Vagina (tissue), 2 donors: ENCODE measurements around the gene KCNK16. TPM values are rescaled to one million over a fixed set of nuclear protein-coding genes. Genes with fewer than 3 reads are reported as not detected.

Experiments
- DNase-seq, 2 donors: peaks; one replicate each; pipeline ENCODE4 v3.0.0-alpha.2; 2017; ENCODE audit errors: extremely low spot score in 2 of 2
- H3K27ac ChIP-seq: fragments of 200-600 bp; sonication (generic); one replicate; pipeline ENCODE4 v1.5.1; 2019
- H3K27me3 ChIP-seq: fragments of 200-600 bp; sonication (generic); one replicate; pipeline ENCODE4 v1.5.1; 2019
- H3K36me3 ChIP-seq, 2 donors: fragments of 200-600 bp; sonication (generic); one replicate each; pipeline ENCODE4 v1.5.1; 2017 to 2019
- H3K4me1 ChIP-seq: fragments of 200-600 bp; sonication (generic); one replicate; pipeline ENCODE4 v1.5.1; 2019
- H3K4me3 ChIP-seq, 2 donors: fragments of 200-600 bp; sonication (generic); 1 replicate in 1 of 2; 2 replicates in 1 of 2; pipeline ENCODE4 v1.5.1; 2016 to 2019
- H3K9me3 ChIP-seq: fragments of 200-600 bp; sonication (generic); one replicate; pipeline ENCODE4 v1.5.1; 2019
- CTCF ChIP-seq, 3 experiments: fragments of 450-650 bp in 2 of 3; fragments of 200-600 bp in 1 of 3; sonication (generic) in 1 of 3; IDR thresholded peaks; one replicate each; pipeline ENCODE4 v1.5.1; 2017 to 2019; ENCODE audit warnings: antibody characterized with exemption in 3 of 3, mild to moderate bottlenecking in 2 of 3, moderate library complexity in 2 of 3
- POLR2A ChIP-seq, 2 donors: fragments of 450-650 bp; IDR thresholded peaks; one replicate each; pipeline ENCODE4 v1.6.1; 2017; ENCODE audit warnings: antibody characterized with exemption in 2 of 2, mild to moderate bottlenecking in 2 of 2, moderate library complexity in 2 of 2
- POLR2AphosphoS5 ChIP-seq, 2 donors: sonication (generic); formaldehyde crosslinking; IDR thresholded peaks; one replicate each; pipeline ENCODE4 v1.9.0; 2017; ENCODE audit warnings: antibody characterized with exemption in 2 of 2, mild to moderate bottlenecking in 2 of 2, low read depth in 1 of 2; ENCODE audit not compliant: insufficient read depth in 1 of 2
- intact Hi-C: fragments of 100-400 bp; cut with DNase I; formaldehyde crosslinking; loops from one replicate; pipeline ENCODE4 v1.15.1; 2023
- total RNA-seq: library from RNA; depleted of rRNA; stranded (reverse); fragments of >200 nt; gene quantifications from one replicate; pipeline ENCODE4 v1.2.3, GENCODE V29; 2016

KCNK16 gene
- total RNA-seq, 1 donor from 2014 or later = not detected

GRCh38 chr6:39274903-39275302, 47.6 kb downstream of the KCNK16 start:
- Histone ChIP-seq H3K27ac (no peak overlapping the region), H3K36me3 (no peaks in the 10 kb centered on the region), H3K4me3 (no peak overlapping the region), H3K4me1 (no peaks in the 10 kb centered on the region), H3K9me3 (no peaks in the 10 kb centered on the region), H3K27me3 (no peaks in the 10 kb centered on the region)
- no peak for DNase-seq
- intact Hi-C loops = no loop called here
- no peak for TF ChIP-seq POLR2A (IDR thresholded peaks at IDR 0.05)
- no peak for TF ChIP-seq POLR2AphosphoS5 (IDR thresholded peaks at IDR 0.05; ENCODE audit: insufficient read depth in 1 of 2, low read depth in 1 of 2)
- TF ChIP-seq CTCF (IDR thresholded peaks at IDR 0.05) = no peak

GRCh38 chr6:39274471-39274870, 48.0 kb downstream of the KCNK16 start:
- no peak for DNase-seq
- H3K4me1 ChIP-seq = no peaks in the 10 kb centered on the region
- intact Hi-C loops = no loop called here

GRCh38 chr6:39273406-39273821, 49.1 kb downstream of the KCNK16 start:
- no peaks in the 10 kb centered on the region for H3K27me3 ChIP-seq
- no peak overlapping the region for H3K27ac ChIP-seq
- H3K4me1 ChIP-seq = no peaks in the 10 kb centered on the region
- H3K9me3 ChIP-seq = no peaks in the 10 kb centered on the region
- H3K36me3 ChIP-seq = no peaks in the 10 kb centered on the region
- H3K4me3 ChIP-seq = no peak overlapping the region
- TF ChIP-seq CTCF (IDR thresholded peaks at IDR 0.05) (no peak), POLR2AphosphoS5 (IDR thresholded peaks at IDR 0.05; ENCODE audit: insufficient read depth in 1 of 2, low read depth in 1 of 2) (no peak), POLR2A (IDR thresholded peaks at IDR 0.05) (no peak)
- intact Hi-C loops = no loop called here
- no peak for DNase-seq

More at GRCh38 chr6:39274471-39274870, 48.0 kb downstream of the KCNK16 start:
- H3K9me3 ChIP-seq = no peaks in the 10 kb centered on the region
- TF ChIP-seq POLR2AphosphoS5 (IDR thresholded peaks at IDR 0.05; ENCODE audit: insufficient read depth in 1 of 2, low read depth in 1 of 2) (no peak), CTCF (IDR thresholded peaks at IDR 0.05) (no peak), POLR2A (IDR thresholded peaks at IDR 0.05) (no peak)
- H3K27me3 ChIP-seq = no peaks in the 10 kb centered on the region
- H3K4me3 ChIP-seq = no peak overlapping the region
- H3K27ac ChIP-seq = no peak overlapping the region
- no peaks in the 10 kb centered on the region for H3K36me3 ChIP-seq

GRCh38 chr6:39269961-39270360, 52.5 kb downstream of the KCNK16 start:
- intact Hi-C loops = no loop called here
- TF ChIP-seq POLR2A (IDR thresholded peaks at IDR 0.05) = no peak
- TF ChIP-seq POLR2AphosphoS5 (IDR thresholded peaks at IDR 0.05; ENCODE audit: insufficient read depth in 1 of 2, low read depth in 1 of 2) = no peak
- TF ChIP-seq CTCF (IDR thresholded peaks at IDR 0.05) = no peak
- no peaks in the 10 kb centered on the region for H3K9me3 ChIP-seq

GRCh38 chr6:39268721-39269120, 53.8 kb downstream of the KCNK16 start:
- Histone ChIP-seq H3K27me3 (no peaks in the 10 kb centered on the region), H3K4me3 (no peak overlapping the region), H3K36me3 (no peaks in the 10 kb centered on the region), H3K4me1 (no peaks in the 10 kb centered on the region), H3K9me3 (no peaks in the 10 kb centered on the region), H3K27ac (no peak overlapping the region)
- intact Hi-C loops = no loop called here
- DNase-seq = no peak
- TF ChIP-seq POLR2A (IDR thresholded peaks at IDR 0.05) = no peak
- no peak for TF ChIP-seq CTCF (IDR thresholded peaks at IDR 0.05)
- no peak for TF ChIP-seq POLR2AphosphoS5 (IDR thresholded peaks at IDR 0.05; ENCODE audit: insufficient read depth in 1 of 2, low read depth in 1 of 2)

More at GRCh38 chr6:39269961-39270360, 52.5 kb downstream of the KCNK16 start:
- Histone ChIP-seq H3K4me3 (no peak overlapping the region), H3K4me1 (no peaks in the 10 kb centered on the region), H3K27me3 (no peaks in the 10 kb centered on the region), H3K27ac (no peak overlapping the region), H3K36me3 (no peaks in the 10 kb centered on the region)
- DNase-seq = no peak
